Measurements from ENCODE around the gene ZNF48. TPM values are rescaled to one million over a fixed set of nuclear protein-coding genes. Genes with fewer than 3 reads are reported as not detected.

Gene ZNF48
- total RNA-seq, 4 donors from 2014 or later, result 5.8 to 10.5 (median 7.0) TPM; not detected in 1

DNA sequence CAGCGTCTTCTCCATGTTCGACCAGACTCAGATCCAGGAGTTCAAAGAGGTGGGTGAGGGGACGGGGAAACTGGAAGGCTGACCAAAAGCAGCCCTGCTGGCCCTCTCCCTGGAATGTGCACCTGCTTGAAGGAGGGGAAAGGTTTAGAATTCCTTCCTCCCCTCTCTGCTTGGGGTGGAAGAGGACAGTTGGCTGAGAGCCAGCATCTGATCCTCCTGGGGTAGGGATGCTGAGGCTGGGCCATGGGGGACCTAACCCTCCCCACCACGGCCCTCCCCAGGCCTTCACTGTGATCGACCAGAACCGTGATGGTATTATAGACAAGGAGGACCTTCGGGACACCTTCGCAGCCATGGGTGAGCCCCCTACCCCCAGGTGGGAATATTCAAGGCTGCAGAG, 19.4 kb upstream of the ZNF48 start:
- intact Hi-C loops (cut with DNase I; ENCODE audit: low total_unique reads) (no loop called here), in situ Hi-C loops (cut with MboI; ENCODE audit: low pct_ligation_motif_present in 1 of 4, low pct_unique_long_range_greater_than_20kb in 1 of 4, low sequenced_read_pairs in 3 of 4) (no loop called here)
- peak overlapping the region in 3 of 4 donors; percentile 96 to 100 (median 99) for H3K27ac ChIP-seq

DNA sequence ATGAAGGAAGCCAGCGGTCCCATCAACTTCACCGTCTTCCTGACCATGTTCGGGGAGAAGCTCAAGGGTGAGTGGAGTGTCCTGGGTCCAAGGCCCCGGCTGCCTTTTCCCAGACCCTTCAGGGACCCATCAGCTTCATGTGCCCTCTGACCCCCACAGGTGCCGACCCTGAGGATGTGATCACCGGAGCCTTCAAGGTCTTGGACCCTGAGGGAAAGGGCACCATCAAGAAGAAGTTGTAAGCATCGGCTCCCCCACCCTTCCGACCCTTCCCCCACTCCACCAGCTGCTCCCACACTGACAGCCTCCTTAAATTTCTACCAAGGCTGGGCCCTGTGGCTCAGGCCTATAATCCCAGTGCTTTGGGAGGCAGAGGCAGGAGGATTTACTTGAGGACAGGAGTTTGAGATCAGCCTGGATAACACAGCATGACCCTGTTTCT, 18.7 kb upstream of the ZNF48 start:
- H3K4me1 ChIP-seq, result peaks cover 10 to 22% (median 17%) of the 10 kb centered on the region in 4 donors
- 90% methylated on average over 8 of the region's 8 CpGs; no CpG with 5 or more reads in 1 of the 2 donors for WGBS, 2 donors (ENCODE audit: low coverage in 1 of 2)
- DNase-seq, result no peak
- in situ Hi-C loops (cut with MboI; ENCODE audit: low pct_ligation_motif_present in 1 of 4, low pct_unique_long_range_greater_than_20kb in 1 of 4, low sequenced_read_pairs in 3 of 4), result no loop called here
- H3K27ac ChIP-seq, result peak overlapping the region; percentile 96 to 100 (median 100)
- H3K4me3 ChIP-seq, result no peak overlapping the region
- no peak for TF ChIP-seq POLR2AphosphoS5 (IDR thresholded peaks at IDR 0.05)
- TF ChIP-seq EP300 (IDR thresholded peaks at IDR 0.05; ENCODE audit: low read depth), result no peak
- TF ChIP-seq, protein P1, sequence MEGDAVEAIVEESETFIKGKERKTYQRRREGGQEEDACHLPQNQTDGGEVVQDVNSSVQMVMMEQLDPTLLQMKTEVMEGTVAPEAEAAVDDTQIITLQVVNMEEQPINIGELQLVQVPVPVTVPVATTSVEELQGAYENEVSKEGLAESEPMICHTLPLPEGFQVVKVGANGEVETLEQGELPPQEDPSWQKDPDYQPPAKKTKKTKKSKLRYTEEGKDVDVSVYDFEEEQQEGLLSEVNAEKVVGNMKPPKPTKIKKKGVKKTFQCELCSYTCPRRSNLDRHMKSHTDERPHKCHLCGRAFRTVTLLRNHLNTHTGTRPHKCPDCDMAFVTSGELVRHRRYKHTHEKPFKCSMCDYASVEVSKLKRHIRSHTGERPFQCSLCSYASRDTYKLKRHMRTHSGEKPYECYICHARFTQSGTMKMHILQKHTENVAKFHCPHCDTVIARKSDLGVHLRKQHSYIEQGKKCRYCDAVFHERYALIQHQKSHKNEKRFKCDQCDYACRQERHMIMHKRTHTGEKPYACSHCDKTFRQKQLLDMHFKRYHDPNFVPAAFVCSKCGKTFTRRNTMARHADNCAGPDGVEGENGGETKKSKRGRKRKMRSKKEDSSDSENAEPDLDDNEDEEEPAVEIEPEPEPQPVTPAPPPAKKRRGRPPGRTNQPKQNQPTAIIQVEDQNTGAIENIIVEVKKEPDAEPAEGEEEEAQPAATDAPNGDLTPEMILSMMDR (IDR thresholded peaks at IDR 0.05), result no peak
- TF ChIP-seq POLR2A (IDR thresholded peaks at IDR 0.05), result no peak
- intact Hi-C loops (cut with DNase I; ENCODE audit: low total_unique reads), result no loop called here
- no peaks in the 10 kb centered on the region for H3K9me3 ChIP-seq
- H3K36me3 ChIP-seq, result no peaks in the 10 kb centered on the region
- no peaks in the 10 kb centered on the region for H3K27me3 ChIP-seq

More for the DNA sequence above, 19.4 kb upstream of the ZNF48 start:
- Histone ChIP-seq H3K4me1 (peaks cover 10 to 25% (median 21%) of the 10 kb centered on the region in 4 donors), H3K9me3 (no peaks in the 10 kb centered on the region), H3K4me3 (no peak overlapping the region), H3K36me3 (no peaks in the 10 kb centered on the region), H3K27me3 (no peaks in the 10 kb centered on the region)
- DNase-seq, result no peak
- WGBS, 2 donors (ENCODE audit: low coverage in 1 of 2), result 95 to 100% methylated on average over 1 to 8 of the region's 8 CpGs
- TF ChIP-seq POLR2AphosphoS5 (IDR thresholded peaks at IDR 0.05) (no peak), POLR2A (IDR thresholded peaks at IDR 0.05) (no peak), EP300 (IDR thresholded peaks at IDR 0.05; ENCODE audit: low read depth) (no peak)
- TF ChIP-seq, protein P1 (IDR thresholded peaks at IDR 0.05), result no peak

DNA sequence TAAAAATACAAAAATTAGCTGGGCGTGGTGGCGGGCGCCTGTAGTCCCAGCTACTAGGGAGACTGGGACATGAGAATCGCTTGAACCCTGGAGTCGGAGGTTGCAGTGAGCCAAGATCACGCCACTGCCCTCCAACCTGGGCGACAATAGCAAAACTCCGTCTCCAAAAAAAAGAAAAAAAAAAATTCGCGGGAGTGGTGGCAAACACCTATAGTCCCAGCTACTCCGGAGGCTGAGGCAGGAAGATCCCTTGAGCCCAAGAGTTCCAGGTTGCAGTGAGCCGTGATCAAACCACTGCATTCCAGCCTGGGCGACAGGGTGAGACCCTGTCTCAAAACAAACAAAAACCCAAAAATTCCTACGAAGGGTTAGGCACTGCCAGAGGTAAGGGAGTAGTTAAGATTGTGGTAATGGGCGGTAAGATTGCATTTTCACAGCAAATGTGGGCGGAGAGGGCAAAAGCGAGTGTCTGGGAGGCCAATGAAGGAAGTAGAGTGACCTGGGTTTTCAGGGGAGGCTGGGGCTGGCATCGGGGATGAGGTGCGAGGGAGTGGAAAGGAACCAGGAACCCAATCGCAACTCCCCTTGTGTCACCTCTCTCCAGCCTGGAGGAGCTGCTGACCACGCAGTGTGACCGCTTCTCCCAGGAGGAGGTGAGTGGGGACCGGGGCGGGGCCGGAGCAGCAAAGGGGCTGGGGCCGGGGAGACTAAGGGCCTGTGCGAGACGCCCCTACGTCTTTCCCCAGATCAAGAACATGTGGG, 18.0 kb upstream of the ZNF48 start:
- Histone ChIP-seq H3K27ac (peak overlapping the region; percentile 96 to 100 (median 100)), H3K27me3 (no peaks in the 10 kb centered on the region), H3K36me3 (no peaks in the 10 kb centered on the region), H3K9me3 (no peaks in the 10 kb centered on the region), H3K4me1 (peaks cover 10 to 20% (median 16%) of the 10 kb centered on the region in 4 donors), H3K4me3 (peak overlapping the region in 3 of 4 donors; percentile 61 to 68 (median 66))
- whole genome bisulfite sequencing, 2 donors (ENCODE audit: low coverage in 1 of 2), result 19 to 30% methylated on average over 4 to 29 of the region's 29 CpGs
- TF ChIP-seq POLR2AphosphoS5 (IDR thresholded peaks at IDR 0.05) (no peak), POLR2A (IDR thresholded peaks at IDR 0.05) (no peak), EP300 (IDR thresholded peaks at IDR 0.05; ENCODE audit: low read depth) (no peak)
- TF ChIP-seq, protein P1 (IDR thresholded peaks at IDR 0.05), result no peak
- in situ Hi-C loops (cut with MboI; ENCODE audit: low pct_ligation_motif_present in 1 of 4, low pct_unique_long_range_greater_than_20kb in 1 of 4, low sequenced_read_pairs in 3 of 4), result no loop called here
- intact Hi-C loops (cut with DNase I; ENCODE audit: low total_unique reads), result no loop called here
- no peak for DNase-seq

- H3K27me3 ChIP-seq, result no peaks in the 10 kb centered on the region
- intact Hi-C loops (cut with DNase I; ENCODE audit: low total_unique reads) (no loop called here), in situ Hi-C loops (cut with MboI; ENCODE audit: low pct_ligation_motif_present in 1 of 4, low pct_unique_long_range_greater_than_20kb in 1 of 4, low sequenced_read_pairs in 3 of 4) (no loop called here)
- no peaks in the 10 kb centered on the region for H3K9me3 ChIP-seq
- DNase-seq, result peak; percentile 94
- peak overlapping the region; percentile 96 to 100 (median 100) for H3K27ac ChIP-seq
- 1% methylated on average over 39 of the region's 39 CpGs; no CpG with 5 or more reads in 1 of the 2 donors for WGBS, 2 donors (ENCODE audit: low coverage in 1 of 2)
- peaks cover 10 to 20% (median 16%) of the 10 kb centered on the region in 4 donors for H3K4me1 ChIP-seq
- H3K36me3 ChIP-seq, result no peaks in the 10 kb centered on the region
- TF ChIP-seq, protein P1 (IDR thresholded peaks at IDR 0.05), result no peak
- TF ChIP-seq POLR2A (IDR thresholded peaks at IDR 0.05) (peak; percentile 72), POLR2AphosphoS5 (IDR thresholded peaks at IDR 0.05) (peak in 2 of 3 donors; percentile 73 to 82)
- H3K4me3 ChIP-seq, result peak overlapping the region; percentile 34 to 68 (median 64)
Observed at GRCh38 chr16:30377812-30378235, 17.4 kb upstream of the ZNF48 start.

Data from transverse colon (tissue), 4 donors.